ENCODE data around the gene MS4A8.

DNA sequence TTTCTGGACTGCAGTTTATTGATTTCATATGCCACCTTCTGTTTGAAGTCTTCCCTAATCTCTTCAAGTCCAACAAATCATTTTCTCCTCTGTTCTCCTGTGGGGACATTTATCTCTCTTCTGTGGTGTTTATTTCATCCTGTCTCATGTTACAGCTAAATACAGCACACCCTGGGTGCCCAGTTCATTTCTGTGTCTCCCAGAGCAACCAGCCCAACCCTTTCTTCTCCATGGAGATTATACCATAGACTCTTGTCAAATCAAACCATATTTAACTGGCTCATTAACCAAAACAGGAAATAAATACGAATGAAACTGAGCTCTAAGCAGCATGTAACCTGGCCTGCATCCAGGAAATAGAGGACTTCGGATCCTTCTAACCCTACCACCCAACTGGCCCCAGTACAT lies at the start of gene MS4A8:
- TF ChIP-seq, protein P1, sequence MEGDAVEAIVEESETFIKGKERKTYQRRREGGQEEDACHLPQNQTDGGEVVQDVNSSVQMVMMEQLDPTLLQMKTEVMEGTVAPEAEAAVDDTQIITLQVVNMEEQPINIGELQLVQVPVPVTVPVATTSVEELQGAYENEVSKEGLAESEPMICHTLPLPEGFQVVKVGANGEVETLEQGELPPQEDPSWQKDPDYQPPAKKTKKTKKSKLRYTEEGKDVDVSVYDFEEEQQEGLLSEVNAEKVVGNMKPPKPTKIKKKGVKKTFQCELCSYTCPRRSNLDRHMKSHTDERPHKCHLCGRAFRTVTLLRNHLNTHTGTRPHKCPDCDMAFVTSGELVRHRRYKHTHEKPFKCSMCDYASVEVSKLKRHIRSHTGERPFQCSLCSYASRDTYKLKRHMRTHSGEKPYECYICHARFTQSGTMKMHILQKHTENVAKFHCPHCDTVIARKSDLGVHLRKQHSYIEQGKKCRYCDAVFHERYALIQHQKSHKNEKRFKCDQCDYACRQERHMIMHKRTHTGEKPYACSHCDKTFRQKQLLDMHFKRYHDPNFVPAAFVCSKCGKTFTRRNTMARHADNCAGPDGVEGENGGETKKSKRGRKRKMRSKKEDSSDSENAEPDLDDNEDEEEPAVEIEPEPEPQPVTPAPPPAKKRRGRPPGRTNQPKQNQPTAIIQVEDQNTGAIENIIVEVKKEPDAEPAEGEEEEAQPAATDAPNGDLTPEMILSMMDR (conservative IDR thresholded peaks at IDR 0.05) = no peak
- no peak for TF ChIP-seq ZFX (IDR thresholded peaks at IDR 0.05)

All from C4-2B (cell line).